GM12878 (cell line): ENCODE data around the gene PLEKHM1. TPM values are rescaled to one million over a fixed set of nuclear protein-coding genes. Genes with fewer than 3 reads are reported as not detected.

Experiments used
- BACH1 ChIP-seq: fragments of 450-650 bp; IDR thresholded peaks from 2 replicates; pipeline ENCODE4 v1.6.1; 2017; ENCODE audit warnings: mild to moderate bottlenecking, borderline replicate concordance
- CBFB ChIP-seq: IDR thresholded peaks from 2 replicates; pipeline ENCODE4 v1.6.1; 2016; ENCODE audit warnings: antibody characterized with exemption, low read depth
- CEBPB ChIP-seq, 2 experiments: fragments of 150-350 bp in 1 of 2; IDR thresholded peaks; 2 replicates each; pipeline ENCODE4 v1.6.1; 2012 to 2014; ENCODE audit warnings: low read depth in 2 of 2, low read length in 2 of 2, borderline replicate concordance in 1 of 2, inconsistent platforms in 1 of 2
- CREB1 ChIP-seq: IDR thresholded peaks from 2 replicates; pipeline ENCODE4 v1.6.1; 2012; ENCODE audit warnings: low read depth, mild to moderate bottlenecking, inconsistent platforms
- GATAD2B ChIP-seq: fragments of 450-650 bp; conservative IDR thresholded peaks from 2 replicates; pipeline ENCODE4 v1.6.1; 2017; ENCODE audit warnings: low read depth, mild to moderate bottlenecking, moderate library complexity
- LARP7 ChIP-seq: fragments of 450-650 bp; IDR thresholded peaks from 2 replicates; pipeline ENCODE4 v1.6.1; 2017; ENCODE audit warnings: mild to moderate bottlenecking
- MTA3 ChIP-seq: IDR thresholded peaks from 2 replicates; pipeline ENCODE4 v1.6.1; 2012; ENCODE audit warnings: low read length, inconsistent platforms, borderline replicate concordance
- NFXL1 ChIP-seq: fragments of 450-650 bp; IDR thresholded peaks from 2 replicates; pipeline ENCODE4 v1.6.1; 2017; ENCODE audit warnings: antibody characterized with exemption, mild to moderate bottlenecking, borderline replicate concordance
- NFYA ChIP-seq: IDR thresholded peaks from 2 replicates; pipeline ENCODE4 v1.6.1; 2011; ENCODE audit warnings: low read depth, mild to moderate bottlenecking, low read length, improper control_type of control experiment, borderline replicate concordance
- NR2C2 ChIP-seq: IDR thresholded peaks from 2 replicates; pipeline ENCODE4 v1.6.1; 2011; ENCODE audit warnings: borderline replicate concordance, low read depth; ENCODE audit not compliant: control insufficient read depth, insufficient read length
- RB1 ChIP-seq: fragments of 450-650 bp; formaldehyde crosslinking; IDR thresholded peaks from 2 replicates; pipeline ENCODE4 v1.6.1; 2017; ENCODE audit warnings: mild to moderate bottlenecking, borderline replicate concordance
- TBL1XR1 ChIP-seq: IDR thresholded peaks from 2 replicates; pipeline ENCODE4 v1.6.1; 2012; ENCODE audit warnings: low read depth, low read length, improper control_type of control experiment
- ZNF384 ChIP-seq: IDR thresholded peaks from 2 replicates; pipeline ENCODE4 v1.6.1; 2012; ENCODE audit warnings: low read depth, mild to moderate bottlenecking, low read length, improper control_type of control experiment, borderline replicate concordance
- ZNF622 ChIP-seq: fragments of 450-650 bp; IDR thresholded peaks from 2 replicates; pipeline ENCODE4 v1.6.1; 2017; ENCODE audit warnings: mild to moderate bottlenecking, inconsistent platforms
- polyA plus RNA-seq, 11 experiments: library from polyadenylated mRNA; depleted of rRNA in 4 of 11; unstranded in 6 of 11; stranded (reverse) in 5 of 11; fragments of >200 nt; fragmentation: Nextera tagmentation in 4 of 11; fragmentation: Illumina TruSeq in 1 of 11; extraction: Ambion mirVana in 4 of 11; extraction: Trizol in 1 of 11; gene quantifications; 1 replicate in 1 of 11; 2 replicates in 10 of 11; pipeline versions ENCODE4 v1.2.1 to v1.2.3, GENCODE V29; 2011 to 2016; ENCODE audit warnings: inconsistent platforms in 2 of 11, missing spikeins in 2 of 11, low read depth in 1 of 11
- total RNA-seq, 4 experiments: library from RNA; depleted of rRNA in 3 of 4; stranded (reverse); fragments of >200 nt in 3 of 4; fragmentation: Illumina TruSeq in 1 of 4; extraction: Trizol in 1 of 4; gene quantifications; 2 replicates each; pipeline versions ENCODE4 v1.2.1 to v1.2.3, GENCODE V29; 2013 to 2021
- TF ChIP-seq, protein P1 (sequence below): IDR thresholded peaks from 2 replicates; pipeline ENCODE4 v1.6.1; 2012; ENCODE audit warnings: low read depth, low read length, improper control_type of control experiment
- TF ChIP-seq, protein P2 (sequence below): fragments of 450-650 bp; IDR thresholded peaks from 2 replicates; pipeline ENCODE4 v1.6.1; 2017; ENCODE audit warnings: antibody characterized with exemption, mild to moderate bottlenecking, moderate library complexity
- TF ChIP-seq, protein P3 (sequence below): fragments of 450-650 bp; conservative IDR thresholded peaks from 2 replicates; pipeline ENCODE4 v1.6.1; 2017; ENCODE audit warnings: mild to moderate bottlenecking, moderate library complexity
- TF ChIP-seq, protein P4 (sequence below): IDR thresholded peaks from 2 replicates; pipeline ENCODE4 v1.6.1; 2012; ENCODE audit warnings: mild to moderate bottlenecking, low read depth, low read length

PLEKHM1 gene
- total and polyA plus RNA-seq, 10 of the 15 experiments (the other 5 are each of a cell fraction or from before 2014, with no cell fraction given): 0.21 to 27.8 (median 9.4) TPM

- TF ChIP-seq, protein P1, sequence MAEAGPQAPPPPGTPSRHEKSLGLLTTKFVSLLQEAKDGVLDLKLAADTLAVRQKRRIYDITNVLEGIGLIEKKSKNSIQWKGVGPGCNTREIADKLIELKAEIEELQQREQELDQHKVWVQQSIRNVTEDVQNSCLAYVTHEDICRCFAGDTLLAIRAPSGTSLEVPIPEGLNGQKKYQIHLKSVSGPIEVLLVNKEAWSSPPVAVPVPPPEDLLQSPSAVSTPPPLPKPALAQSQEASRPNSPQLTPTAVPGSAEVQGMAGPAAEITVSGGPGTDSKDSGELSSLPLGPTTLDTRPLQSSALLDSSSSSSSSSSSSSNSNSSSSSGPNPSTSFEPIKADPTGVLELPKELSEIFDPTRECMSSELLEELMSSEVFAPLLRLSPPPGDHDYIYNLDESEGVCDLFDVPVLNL: no peak
- TF ChIP-seq RB1 (peak; percentile 63; the same call in 1 of the 2 replicates), BACH1 (peak; percentile 65; the same call in 1 of the 2 replicates), CREB1 (no peak), CBFB (no peak), ZNF384 (no peak), TBL1XR1 (no peak), LARP7 (peak; percentile 67; the same call in 1 of the 2 replicates), NFYA (no peak), NR2C2 (no peak), MTA3 (no peak), GATAD2B (peak; percentile 77), NFXL1 (no peak), ZNF622 (no peak), CEBPB (IDR thresholded peaks at IDR 0.05; ENCODE audit: borderline replicate concordance in 1 of 2, low read depth in 2 of 2, low read length in 2 of 2) (no peak)
- TF ChIP-seq, protein P2, sequence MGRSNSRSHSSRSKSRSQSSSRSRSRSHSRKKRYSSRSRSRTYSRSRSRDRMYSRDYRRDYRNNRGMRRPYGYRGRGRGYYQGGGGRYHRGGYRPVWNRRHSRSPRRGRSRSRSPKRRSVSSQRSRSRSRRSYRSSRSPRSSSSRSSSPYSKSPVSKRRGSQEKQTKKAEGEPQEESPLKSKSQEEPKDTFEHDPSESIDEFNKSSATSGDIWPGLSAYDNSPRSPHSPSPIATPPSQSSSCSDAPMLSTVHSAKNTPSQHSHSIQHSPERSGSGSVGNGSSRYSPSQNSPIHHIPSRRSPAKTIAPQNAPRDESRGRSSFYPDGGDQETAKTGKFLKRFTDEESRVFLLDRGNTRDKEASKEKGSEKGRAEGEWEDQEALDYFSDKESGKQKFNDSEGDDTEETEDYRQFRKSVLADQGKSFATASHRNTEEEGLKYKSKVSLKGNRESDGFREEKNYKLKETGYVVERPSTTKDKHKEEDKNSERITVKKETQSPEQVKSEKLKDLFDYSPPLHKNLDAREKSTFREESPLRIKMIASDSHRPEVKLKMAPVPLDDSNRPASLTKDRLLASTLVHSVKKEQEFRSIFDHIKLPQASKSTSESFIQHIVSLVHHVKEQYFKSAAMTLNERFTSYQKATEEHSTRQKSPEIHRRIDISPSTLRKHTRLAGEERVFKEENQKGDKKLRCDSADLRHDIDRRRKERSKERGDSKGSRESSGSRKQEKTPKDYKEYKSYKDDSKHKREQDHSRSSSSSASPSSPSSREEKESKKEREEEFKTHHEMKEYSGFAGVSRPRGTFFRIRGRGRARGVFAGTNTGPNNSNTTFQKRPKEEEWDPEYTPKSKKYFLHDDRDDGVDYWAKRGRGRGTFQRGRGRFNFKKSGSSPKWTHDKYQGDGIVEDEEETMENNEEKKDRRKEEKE: no peak
- TF ChIP-seq, protein P3, sequence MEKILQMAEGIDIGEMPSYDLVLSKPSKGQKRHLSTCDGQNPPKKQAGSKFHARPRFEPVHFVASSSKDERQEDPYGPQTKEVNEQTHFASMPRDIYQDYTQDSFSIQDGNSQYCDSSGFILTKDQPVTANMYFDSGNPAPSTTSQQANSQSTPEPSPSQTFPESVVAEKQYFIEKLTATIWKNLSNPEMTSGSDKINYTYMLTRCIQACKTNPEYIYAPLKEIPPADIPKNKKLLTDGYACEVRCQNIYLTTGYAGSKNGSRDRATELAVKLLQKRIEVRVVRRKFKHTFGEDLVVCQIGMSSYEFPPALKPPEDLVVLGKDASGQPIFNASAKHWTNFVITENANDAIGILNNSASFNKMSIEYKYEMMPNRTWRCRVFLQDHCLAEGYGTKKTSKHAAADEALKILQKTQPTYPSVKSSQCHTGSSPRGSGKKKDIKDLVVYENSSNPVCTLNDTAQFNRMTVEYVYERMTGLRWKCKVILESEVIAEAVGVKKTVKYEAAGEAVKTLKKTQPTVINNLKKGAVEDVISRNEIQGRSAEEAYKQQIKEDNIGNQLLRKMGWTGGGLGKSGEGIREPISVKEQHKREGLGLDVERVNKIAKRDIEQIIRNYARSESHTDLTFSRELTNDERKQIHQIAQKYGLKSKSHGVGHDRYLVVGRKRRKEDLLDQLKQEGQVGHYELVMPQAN: no peak
- TF ChIP-seq, protein P4, sequence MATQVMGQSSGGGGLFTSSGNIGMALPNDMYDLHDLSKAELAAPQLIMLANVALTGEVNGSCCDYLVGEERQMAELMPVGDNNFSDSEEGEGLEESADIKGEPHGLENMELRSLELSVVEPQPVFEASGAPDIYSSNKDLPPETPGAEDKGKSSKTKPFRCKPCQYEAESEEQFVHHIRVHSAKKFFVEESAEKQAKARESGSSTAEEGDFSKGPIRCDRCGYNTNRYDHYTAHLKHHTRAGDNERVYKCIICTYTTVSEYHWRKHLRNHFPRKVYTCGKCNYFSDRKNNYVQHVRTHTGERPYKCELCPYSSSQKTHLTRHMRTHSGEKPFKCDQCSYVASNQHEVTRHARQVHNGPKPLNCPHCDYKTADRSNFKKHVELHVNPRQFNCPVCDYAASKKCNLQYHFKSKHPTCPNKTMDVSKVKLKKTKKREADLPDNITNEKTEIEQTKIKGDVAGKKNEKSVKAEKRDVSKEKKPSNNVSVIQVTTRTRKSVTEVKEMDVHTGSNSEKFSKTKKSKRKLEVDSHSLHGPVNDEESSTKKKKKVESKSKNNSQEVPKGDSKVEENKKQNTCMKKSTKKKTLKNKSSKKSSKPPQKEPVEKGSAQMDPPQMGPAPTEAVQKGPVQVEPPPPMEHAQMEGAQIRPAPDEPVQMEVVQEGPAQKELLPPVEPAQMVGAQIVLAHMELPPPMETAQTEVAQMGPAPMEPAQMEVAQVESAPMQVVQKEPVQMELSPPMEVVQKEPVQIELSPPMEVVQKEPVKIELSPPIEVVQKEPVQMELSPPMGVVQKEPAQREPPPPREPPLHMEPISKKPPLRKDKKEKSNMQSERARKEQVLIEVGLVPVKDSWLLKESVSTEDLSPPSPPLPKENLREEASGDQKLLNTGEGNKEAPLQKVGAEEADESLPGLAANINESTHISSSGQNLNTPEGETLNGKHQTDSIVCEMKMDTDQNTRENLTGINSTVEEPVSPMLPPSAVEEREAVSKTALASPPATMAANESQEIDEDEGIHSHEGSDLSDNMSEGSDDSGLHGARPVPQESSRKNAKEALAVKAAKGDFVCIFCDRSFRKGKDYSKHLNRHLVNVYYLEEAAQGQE: no peak
Measured at GRCh38 chr17:45428050-45428617, 62.4 kb downstream of the PLEKHM1 start (continued).
